ENCODE results near the gene SPTA1. TPM values are rescaled to one million over a fixed set of nuclear protein-coding genes. Genes with fewer than 3 reads are reported as not detected.

Gene SPTA1
- total RNA-seq (2014; rRNA removed; shearing (Covaris generic)) (0.10 and 0.44 TPM in 2 replicates), total RNA-seq (2022) (not detected in 2 replicates), Bru-seq, nascent RNA (percentile 8 among the genes with signal in this experiment), BruChase-seq, experiment 1, labeled RNA remaining after a 6-hour chase (percentile 10 among the genes with signal in this experiment), BruChase-seq, experiment 2, labeled RNA remaining after a 2-hour chase (percentile 6 among the genes with signal in this experiment)
- long read RNA-seq = 0 reads

- TF ChIP-seq EZH2phosphoT487 (IDR thresholded peaks at IDR 0.05; ENCODE audit: borderline replicate concordance, low read depth, low read length) = no peak
- Histone ChIP-seq H3K27ac (ENCODE audit: low read depth, low read length, poor library complexity, severe bottlenecking) (no peak within 1 kb of the TSS), H3K4me1 (ENCODE audit: insufficient read depth, low read length, poor library complexity, severe bottlenecking) (no peaks in the 10 kb centered on the region), H3K9me2 (ENCODE audit: insufficient read depth, low read length) (no peaks in the 10 kb centered on the region), H3K79me2 (ENCODE audit: insufficient read depth, low read depth, low read length) (no peaks in the 10 kb centered on the region), H3K9me3 (ENCODE audit: low read length) (no peaks in the 10 kb centered on the region), H4K20me1 (ENCODE audit: insufficient read depth, low read length) (no peaks in the 10 kb centered on the region), H3K4me3 (ENCODE audit: low read depth, low read length, poor library complexity, severe bottlenecking) (no peak within 1 kb of the TSS), H3K36me3 (ENCODE audit: insufficient read depth, low read length) (no peaks in the 10 kb centered on the region), H2AFZ (ENCODE audit: low read length) (no peak within 1 kb of the TSS), H3K4me2 (ENCODE audit: low read length) (no peak within 1 kb of the TSS)
- ChIA-PET CTCF (ENCODE audit: unreplicated experiment) (no interaction called here), POLR2A (interaction anchor here (0.8 kb wide), 1 partner anchor 137 kb away, joined by 3 read pairs; no protein-coding TSS in a partner anchor)
- BruUV-seq (replicated peaks) = no TSS peak
- intact Hi-C loops (cut with micrococcal nuclease; ENCODE audit: unreplicated experiment) = no loop called here
- DNase-seq (ENCODE audit: low spot score) = no peak
Observed at GRCh38 chr1:158686111-158687009, at the start of gene SPTA1. TSS of gene SPTA1 (minus strand) at chr1:158686715. CDS start at chr1:158686517, 198 bp downstream.

- TF ChIP-seq CTCF (conservative IDR thresholded peaks at IDR 0.05; ENCODE audit: low read length) = no peak
- no peak for TF ChIP-seq EZH2phosphoT487 (IDR thresholded peaks at IDR 0.05; ENCODE audit: borderline replicate concordance, low read depth, low read length)
- Histone ChIP-seq H4K20me1 (ENCODE audit: insufficient read depth, low read length) (no peaks in the 10 kb centered on the region), H3K4me3 (ENCODE audit: low read depth, low read length, poor library complexity, severe bottlenecking) (no peak overlapping the region), H2AFZ (ENCODE audit: low read length) (no peak overlapping the region), H3K9me2 (ENCODE audit: insufficient read depth, low read length) (no peaks in the 10 kb centered on the region), H3K27ac (ENCODE audit: low read depth, low read length, poor library complexity, severe bottlenecking) (no peak overlapping the region), H3K4me2 (ENCODE audit: low read length) (no peak overlapping the region), H3K79me2 (ENCODE audit: insufficient read depth, low read depth, low read length) (no peaks in the 10 kb centered on the region), H3K4me1 (ENCODE audit: insufficient read depth, low read length, poor library complexity, severe bottlenecking) (no peaks in the 10 kb centered on the region), H3K9me3 (ENCODE audit: low read length) (no peaks in the 10 kb centered on the region), H3K36me3 (ENCODE audit: insufficient read depth, low read length) (no peaks in the 10 kb centered on the region)
- intact Hi-C loops (cut with micrococcal nuclease; ENCODE audit: unreplicated experiment) = no loop called here
- POLR2A ChIA-PET = no interaction called here
- CTCF ChIA-PET (ENCODE audit: unreplicated experiment) = no interaction called here
- no peak for DNase-seq (ENCODE audit: low spot score)
- BruUV-seq (replicated peaks) = no TSS peak
Observed at GRCh38 chr1:158735848-158736247, 49.3 kb upstream of the SPTA1 start.

GRCh38 chr1:158732524-158732923 lies 46.0 kb upstream of the SPTA1 start:
- no peak overlapping the region for H3K27ac ChIP-seq (ENCODE audit: low read depth, low read length, poor library complexity, severe bottlenecking)
- no peaks in the 10 kb centered on the region for H3K9me2 ChIP-seq (ENCODE audit: insufficient read depth, low read length)
- no peaks in the 10 kb centered on the region for H3K9me3 ChIP-seq (ENCODE audit: low read length)
- H3K4me2 ChIP-seq (ENCODE audit: low read length) = no peak overlapping the region
- CTCF ChIA-PET (ENCODE audit: unreplicated experiment) = no interaction called here
- no peak overlapping the region for H2AFZ ChIP-seq (ENCODE audit: low read length)
- no peak for DNase-seq (ENCODE audit: low spot score)
- no peaks in the 10 kb centered on the region for H3K79me2 ChIP-seq (ENCODE audit: insufficient read depth, low read depth, low read length)
- H4K20me1 ChIP-seq (ENCODE audit: insufficient read depth, low read length) = no peaks in the 10 kb centered on the region
- BruUV-seq (replicated peaks) = no TSS peak
- H3K36me3 ChIP-seq (ENCODE audit: insufficient read depth, low read length) = no peaks in the 10 kb centered on the region
- TF ChIP-seq EZH2phosphoT487 (IDR thresholded peaks at IDR 0.05; ENCODE audit: borderline replicate concordance, low read depth, low read length) = no peak
- TF ChIP-seq CTCF (conservative IDR thresholded peaks at IDR 0.05; ENCODE audit: low read length) = no peak
- POLR2A ChIA-PET = no interaction called here
- intact Hi-C loops (cut with micrococcal nuclease; ENCODE audit: unreplicated experiment) = no loop called here
- H3K4me3 ChIP-seq (ENCODE audit: low read depth, low read length, poor library complexity, severe bottlenecking) = no peak overlapping the region
- no peaks in the 10 kb centered on the region for H3K4me1 ChIP-seq (ENCODE audit: insufficient read depth, low read length, poor library complexity, severe bottlenecking)

All from OCI-LY7 (cell line).